ENCODE data around the gene TRIM56. TPM values are rescaled to one million over a fixed set of nuclear protein-coding genes. Genes with fewer than 3 reads are reported as not detected.
"Not testable (repeated sequence)": the region's sequence is repeated elsewhere in the genome, so short reads cannot be mapped to it uniquely, and the experiment has no call there.

The TRIM56 gene
- total and polyA plus RNA-seq, 8 donors = 7.6 to 26.5 (median 14.7) TPM

DNA sequence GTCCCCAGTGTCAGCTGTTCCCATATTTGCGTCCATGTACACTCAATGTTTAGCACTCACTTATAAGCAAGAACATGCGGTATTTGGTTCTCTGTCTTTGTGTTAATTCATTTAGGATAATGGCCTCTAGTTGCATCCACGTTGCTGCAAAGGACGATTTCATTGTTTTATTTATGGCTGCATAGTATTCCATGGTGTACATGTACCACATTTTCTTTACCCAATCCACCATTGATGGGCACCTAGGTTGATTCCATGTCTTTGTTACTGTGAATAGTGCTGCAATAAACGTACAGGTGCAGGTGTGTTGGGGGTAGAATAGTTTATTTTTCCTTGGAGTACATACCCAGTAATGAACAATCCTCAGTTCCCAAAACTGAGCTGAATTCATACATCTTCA, 24.3 kb upstream of the TRIM56 start:
- H3K4me3 ChIP-seq = no peak overlapping the region
- peaks cover 0 to 4% (median 0%) of the 10 kb centered on the region in 4 donors for H3K27me3 ChIP-seq
- ATAC-seq (no peak), FAIRE-seq (no peak), DNase-seq (no peak)
- no peak overlapping the region for H3K27ac ChIP-seq
- intact Hi-C loops (cut with DNase I) = loop anchor here (2.0 to 10.0 kb wide), 3 partner anchors 164 to 169 kb away; partner anchors contain the start of gene ACHE (in 1 of the 3)
- H3K36me3 ChIP-seq = no peaks in the 10 kb centered on the region
- no peaks in the 10 kb centered on the region for H3K9me3 ChIP-seq
- 49 to 62% methylated on average over 5 of the region's 5 CpGs for WGBS, 2 donors
- H3K4me1 ChIP-seq = no peaks in the 10 kb centered on the region
- TF ChIP-seq, protein P1, sequence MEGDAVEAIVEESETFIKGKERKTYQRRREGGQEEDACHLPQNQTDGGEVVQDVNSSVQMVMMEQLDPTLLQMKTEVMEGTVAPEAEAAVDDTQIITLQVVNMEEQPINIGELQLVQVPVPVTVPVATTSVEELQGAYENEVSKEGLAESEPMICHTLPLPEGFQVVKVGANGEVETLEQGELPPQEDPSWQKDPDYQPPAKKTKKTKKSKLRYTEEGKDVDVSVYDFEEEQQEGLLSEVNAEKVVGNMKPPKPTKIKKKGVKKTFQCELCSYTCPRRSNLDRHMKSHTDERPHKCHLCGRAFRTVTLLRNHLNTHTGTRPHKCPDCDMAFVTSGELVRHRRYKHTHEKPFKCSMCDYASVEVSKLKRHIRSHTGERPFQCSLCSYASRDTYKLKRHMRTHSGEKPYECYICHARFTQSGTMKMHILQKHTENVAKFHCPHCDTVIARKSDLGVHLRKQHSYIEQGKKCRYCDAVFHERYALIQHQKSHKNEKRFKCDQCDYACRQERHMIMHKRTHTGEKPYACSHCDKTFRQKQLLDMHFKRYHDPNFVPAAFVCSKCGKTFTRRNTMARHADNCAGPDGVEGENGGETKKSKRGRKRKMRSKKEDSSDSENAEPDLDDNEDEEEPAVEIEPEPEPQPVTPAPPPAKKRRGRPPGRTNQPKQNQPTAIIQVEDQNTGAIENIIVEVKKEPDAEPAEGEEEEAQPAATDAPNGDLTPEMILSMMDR (IDR thresholded peaks at IDR 0.05) = no peak

DNA sequence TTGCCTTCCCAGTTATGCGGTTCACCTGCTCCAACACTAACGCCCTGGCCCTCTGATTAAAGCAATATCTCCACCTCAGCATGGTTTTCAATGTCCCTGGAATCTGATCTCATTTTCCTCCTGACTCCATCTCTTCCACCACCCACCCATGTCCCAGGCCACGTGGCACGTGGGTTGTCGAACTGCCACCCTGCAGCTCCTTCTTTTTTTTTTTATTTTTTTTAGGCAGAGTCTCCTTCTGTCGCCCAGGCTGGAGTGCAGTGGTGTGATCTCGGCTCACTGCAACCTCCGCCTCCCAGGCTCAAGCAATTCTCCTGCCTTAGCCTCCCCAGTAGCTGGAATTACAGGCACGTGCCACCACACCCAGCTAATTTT, 21.1 kb upstream of the TRIM56 start:
- not testable (repeated sequence) for FAIRE-seq, H3K27ac ChIP-seq, DNase-seq, H3K4me3 ChIP-seq, H3K27me3 ChIP-seq, H3K9me3 ChIP-seq, H3K4me1 ChIP-seq, H3K36me3 ChIP-seq, ATAC-seq
- 52 to 60% methylated on average over 9 of the region's 9 CpGs for WGBS, 2 donors
- intact Hi-C loops (cut with DNase I) = loop anchor here in 2 of 3 donors (5.0 to 10.0 kb wide), 2 partner anchors 169 to 172 kb away; partner anchors contain the start of gene ACHE (in 1 of the 2)

DNA sequence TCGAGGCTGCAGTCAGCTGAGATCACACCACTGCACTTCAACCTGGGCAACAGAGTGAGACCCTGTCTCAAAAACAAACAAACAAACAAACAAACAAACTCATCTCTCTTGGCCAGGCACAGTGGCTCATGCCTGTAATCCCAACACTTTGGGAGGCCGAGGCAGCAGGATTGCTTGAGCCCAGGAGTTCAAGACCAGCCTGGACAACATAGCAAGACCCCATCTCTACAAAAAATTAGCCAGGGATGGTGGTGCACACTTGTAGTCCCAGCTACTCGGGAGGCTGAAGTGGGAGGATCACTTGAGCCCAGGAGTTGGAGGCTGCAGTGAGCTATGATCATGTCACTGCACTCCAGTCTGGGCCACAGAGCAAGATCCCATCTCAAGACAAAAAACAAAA, 20.1 kb upstream of the TRIM56 start:
- H3K36me3 ChIP-seq, H3K27ac ChIP-seq, DNase-seq, H3K4me1 ChIP-seq, H3K27me3 ChIP-seq, H3K9me3 ChIP-seq, H3K4me3 ChIP-seq, ATAC-seq, FAIRE-seq: not testable (repeated sequence)
- intact Hi-C loops (cut with DNase I) = loop anchor here in 1 of 3 donors (10.0 kb wide), 1 partner anchor 170 kb away; the partner anchor contains the start of gene ACHE
- WGBS, 2 donors = 50 to 60% methylated on average over 3 of the region's 3 CpGs

DNA sequence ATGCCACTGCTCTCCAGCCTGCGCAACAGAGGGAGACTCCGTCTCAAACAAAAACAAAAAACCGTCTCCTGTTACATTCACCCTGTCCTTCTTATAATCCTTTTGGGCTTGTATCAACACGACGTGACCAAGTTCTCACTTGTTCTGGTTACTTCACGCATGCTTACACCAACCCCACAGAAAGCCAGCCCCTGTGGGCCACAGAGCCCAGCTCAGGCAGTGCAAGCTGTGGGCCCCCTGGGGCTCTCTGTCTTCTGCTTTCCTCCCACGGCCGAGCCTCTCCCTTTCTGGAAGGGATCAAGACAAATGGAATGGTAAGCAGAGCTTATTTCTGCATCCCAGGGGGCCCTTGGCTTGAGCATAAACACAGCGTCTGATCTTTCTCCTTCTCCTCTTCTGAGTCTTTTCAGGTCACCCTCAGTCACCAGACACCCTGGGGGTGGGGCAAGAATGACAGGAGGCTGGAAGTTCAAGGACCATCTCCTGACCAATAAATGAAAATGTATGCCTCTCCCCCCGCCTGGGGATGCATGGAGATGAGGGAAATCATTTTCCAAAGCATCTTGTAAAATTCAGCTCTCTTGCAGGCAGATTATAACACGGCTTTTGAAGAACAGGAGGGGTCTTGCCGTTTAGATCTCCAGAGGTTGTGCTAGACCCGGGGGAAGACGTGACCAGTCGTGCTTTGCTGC, 19.0 kb upstream of the TRIM56 start:
- ATAC-seq (no peak), FAIRE-seq (no peak), DNase-seq (no peak)
- no peak overlapping the region for H3K4me3 ChIP-seq
- TF ChIP-seq, protein P1 (IDR thresholded peaks at IDR 0.05) = no peak
- H3K4me1 ChIP-seq = no peaks in the 10 kb centered on the region
- no peaks in the 10 kb centered on the region for H3K36me3 ChIP-seq
- no peak overlapping the region for H3K27ac ChIP-seq
- H3K27me3 ChIP-seq = no peaks in the 10 kb centered on the region
- H3K9me3 ChIP-seq = no peaks in the 10 kb centered on the region
- intact Hi-C loops (cut with DNase I) = loop anchor here in 1 of 3 donors (10.0 kb wide), 1 partner anchor 171 kb away; the partner anchor contains the start of gene ACHE
- 32 to 42% methylated on average over 15 of the region's 15 CpGs for WGBS, 2 donors

DNA sequence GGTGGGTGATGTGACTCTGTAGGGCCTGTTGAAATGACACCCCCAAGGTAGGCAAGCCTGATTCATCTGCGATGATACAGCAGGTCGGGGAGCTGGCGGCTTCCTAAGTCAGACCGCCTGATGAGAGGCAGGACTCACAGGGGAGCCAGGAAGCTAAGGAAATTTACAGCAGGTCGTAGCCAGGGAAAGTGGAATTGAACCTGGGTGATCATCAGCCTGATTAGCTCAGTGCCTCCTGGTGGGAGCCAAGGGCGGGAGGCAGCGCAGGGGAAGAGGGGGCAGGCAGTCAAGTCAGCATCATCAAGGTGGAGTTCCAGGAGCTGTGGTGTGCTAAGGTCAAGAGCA, 18.5 kb upstream of the TRIM56 start:
- no peaks in the 10 kb centered on the region for H3K4me1 ChIP-seq
- H3K27ac ChIP-seq = no peak overlapping the region
- H3K9me3 ChIP-seq = no peaks in the 10 kb centered on the region
- FAIRE-seq (no peak), ATAC-seq (no peak), DNase-seq (no peak)
- H3K27me3 ChIP-seq = no peaks in the 10 kb centered on the region
- intact Hi-C loops (cut with DNase I) = loop anchor here in 2 of 3 donors (1.0 to 10.0 kb wide), 2 partner anchors 19 to 172 kb away; partner anchors contain the start of gene ACHE (in 1 of the 2)
- TF ChIP-seq, protein P1 (IDR thresholded peaks at IDR 0.05) = no peak
- H3K36me3 ChIP-seq = no peaks in the 10 kb centered on the region
- no peak overlapping the region for H3K4me3 ChIP-seq
- WGBS, 2 donors = 52 to 56% methylated on average over 7 of the region's 7 CpGs

DNA sequence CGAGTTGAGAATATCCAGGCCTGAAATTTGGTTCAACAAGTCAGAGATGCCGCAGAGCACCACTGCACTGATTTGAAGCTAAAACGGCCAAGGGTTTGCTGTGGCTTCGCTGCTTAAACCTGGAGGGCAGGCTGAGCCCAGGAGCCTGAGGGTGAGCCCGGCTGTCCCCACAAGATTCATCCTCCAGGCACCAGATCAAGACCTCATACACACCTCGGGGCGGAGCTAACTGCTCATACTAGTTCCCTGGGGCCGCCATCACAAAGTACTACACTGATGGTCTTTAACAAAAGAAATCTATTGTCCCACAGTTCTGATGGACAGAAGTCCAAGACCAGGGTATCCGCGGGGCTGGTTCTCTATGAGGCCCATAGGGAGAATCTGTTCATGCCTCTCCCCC, 16.9 kb upstream of the TRIM56 start:
- Histone ChIP-seq H3K36me3 (no peaks in the 10 kb centered on the region), H3K27ac (no peak overlapping the region), H3K4me3 (no peak overlapping the region), H3K9me3 (no peaks in the 10 kb centered on the region), H3K27me3 (no peaks in the 10 kb centered on the region), H3K4me1 (no peaks in the 10 kb centered on the region)
- DNase-seq = no peak
- ATAC-seq = no peak
- no peak for FAIRE-seq
- intact Hi-C loops (cut with DNase I) = loop anchor here in 1 of 3 donors (10.0 kb wide), 1 partner anchor 174 kb away; the partner anchor contains the start of gene ACHE
- TF ChIP-seq, protein P1 (IDR thresholded peaks at IDR 0.05) = no peak
- WGBS, 2 donors = 76% methylated on average over 10 of the region's 10 CpGs

DNA sequence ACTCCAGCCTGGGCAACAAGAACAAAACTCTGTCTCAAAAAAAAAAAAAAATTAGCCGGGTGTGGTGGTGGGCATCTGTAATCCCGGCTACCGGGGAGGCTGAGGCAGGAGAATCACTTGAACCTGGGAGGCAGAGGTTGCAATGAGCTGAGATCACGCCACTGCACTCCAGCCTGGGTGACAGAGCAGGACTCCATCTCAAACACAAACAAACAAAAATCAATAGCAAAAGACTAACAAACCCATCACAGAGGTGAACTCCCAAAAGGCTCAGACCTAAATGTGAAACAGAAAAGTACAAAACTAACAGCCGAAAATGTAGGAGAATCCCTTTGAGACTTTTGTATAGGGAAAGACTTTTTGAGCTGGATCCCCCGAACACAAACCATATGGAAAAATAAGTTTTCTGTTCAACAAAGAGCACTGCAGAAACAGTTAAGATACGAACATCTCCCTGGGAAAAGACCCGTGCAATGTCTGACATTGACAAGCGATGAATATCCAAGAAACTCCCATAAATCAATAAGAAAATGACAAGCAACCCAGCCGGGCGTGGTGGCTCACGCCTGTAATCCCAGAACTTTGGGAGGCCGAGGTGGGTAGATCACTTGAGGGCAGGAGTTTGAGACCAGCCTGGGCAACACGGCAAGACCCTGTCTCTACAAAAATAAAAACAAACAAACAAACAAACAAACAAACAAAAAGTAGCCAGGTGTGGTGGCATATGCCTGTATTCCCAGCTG, 13.7 kb upstream of the TRIM56 start:
- whole genome bisulfite sequencing, 2 donors = 53 to 60% methylated on average over 14 of the region's 14 CpGs
- H3K9me3 ChIP-seq; intact Hi-C loops (cut with DNase I); H3K4me3 ChIP-seq; H3K27ac ChIP-seq; FAIRE-seq; ATAC-seq; H3K36me3 ChIP-seq; H3K4me1 ChIP-seq; H3K27me3 ChIP-seq; DNase-seq: not testable (repeated sequence)

All from pancreas (tissue), 10 donors.